GM19023 (cell line): ENCODE measurements around the gene WFIKKN1.

Source experiments
- ATAC-seq: cut with Tn5 transposase; IDR thresholded peaks from one replicate; pipeline ENCODE4 v1.9.1; 2021; ENCODE audit warnings: mild to moderate bottlenecking, moderate library complexity; ENCODE audit not compliant: unreplicated experiment

Gene WFIKKN1

DNA sequence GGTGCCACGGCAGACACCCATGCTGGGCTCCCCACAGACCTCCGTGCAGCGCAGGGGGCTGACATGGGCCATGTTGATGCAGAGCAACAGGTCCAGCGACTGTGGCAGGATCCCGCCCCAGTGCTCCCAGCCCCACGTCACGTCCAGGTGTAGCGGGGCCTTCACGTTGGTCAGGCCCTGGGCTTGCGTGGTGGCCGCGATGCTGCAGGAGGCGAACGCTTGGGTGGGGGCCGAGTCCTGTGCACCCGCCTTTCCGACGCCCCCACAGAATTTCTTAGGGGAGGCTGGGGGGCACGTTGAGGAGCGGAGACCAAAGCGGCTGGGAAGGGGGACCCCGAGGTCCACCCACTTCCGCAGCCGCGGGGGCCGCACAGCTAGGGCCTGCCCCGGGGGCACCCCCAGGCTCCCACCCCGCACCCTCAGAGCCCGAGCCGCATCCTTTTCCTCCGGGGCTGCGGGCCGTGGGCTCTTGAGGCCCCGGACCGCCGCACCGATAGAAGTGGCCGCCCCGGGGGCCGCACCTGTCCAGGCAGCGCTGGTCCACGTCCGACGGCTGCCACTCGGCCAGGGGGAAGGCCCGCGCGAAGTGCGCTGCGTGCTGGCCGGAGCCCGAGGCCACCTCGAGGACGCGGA lies 4.9 kb downstream of the WFIKKN1 start:
- ATAC-seq, result peak; percentile 2

DNA sequence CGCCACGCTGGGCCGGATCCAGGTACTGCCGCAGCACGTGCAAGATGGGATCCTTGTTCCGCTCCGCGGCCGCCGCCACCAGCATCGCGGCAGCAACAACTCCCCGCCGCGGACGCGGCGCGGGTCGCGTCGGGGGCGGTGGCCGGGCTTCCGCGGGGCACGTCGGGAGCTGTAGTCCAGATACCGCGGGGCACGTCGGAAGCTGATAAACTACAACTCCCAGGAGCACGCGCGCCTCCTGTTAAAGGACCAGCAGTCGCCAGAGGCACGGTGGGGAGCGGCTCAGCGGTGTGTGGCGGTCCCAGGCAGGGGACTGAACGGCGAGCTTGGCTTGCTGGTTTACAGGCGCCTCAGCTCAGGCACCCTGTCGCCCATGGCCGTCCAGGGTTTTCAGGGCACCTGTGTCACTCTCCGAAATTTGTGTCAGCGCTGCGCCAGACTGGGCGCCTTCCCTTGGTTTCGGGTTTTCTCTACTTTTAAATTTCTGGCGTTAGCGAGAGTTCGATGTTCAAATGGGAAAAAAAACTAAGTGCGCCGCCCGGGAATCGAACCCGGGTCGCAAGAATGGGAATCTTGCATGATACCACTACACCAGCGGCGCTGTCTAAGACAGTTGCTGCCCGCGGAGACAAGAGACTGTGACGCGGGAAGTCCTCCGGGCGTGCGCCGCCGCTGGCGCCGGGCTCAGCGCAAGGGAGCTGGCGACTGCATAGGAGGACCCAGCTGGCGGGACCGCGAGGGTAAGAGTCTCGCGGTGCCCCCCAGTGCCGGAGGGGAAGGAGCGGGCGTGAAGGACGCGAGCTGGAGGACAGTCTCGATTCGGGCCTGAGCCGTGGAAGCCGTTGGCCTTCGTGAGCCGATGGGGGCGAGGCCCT lies 5.7 kb downstream of the WFIKKN1 start, which contains the start of gene METTL26:
TSS of gene METTL26 (minus strand) at position 100 of the 875 bp plus-strand sequence. CDS start at position 85, 15 bp downstream.
- peak; percentile 63 for ATAC-seq

DNA sequence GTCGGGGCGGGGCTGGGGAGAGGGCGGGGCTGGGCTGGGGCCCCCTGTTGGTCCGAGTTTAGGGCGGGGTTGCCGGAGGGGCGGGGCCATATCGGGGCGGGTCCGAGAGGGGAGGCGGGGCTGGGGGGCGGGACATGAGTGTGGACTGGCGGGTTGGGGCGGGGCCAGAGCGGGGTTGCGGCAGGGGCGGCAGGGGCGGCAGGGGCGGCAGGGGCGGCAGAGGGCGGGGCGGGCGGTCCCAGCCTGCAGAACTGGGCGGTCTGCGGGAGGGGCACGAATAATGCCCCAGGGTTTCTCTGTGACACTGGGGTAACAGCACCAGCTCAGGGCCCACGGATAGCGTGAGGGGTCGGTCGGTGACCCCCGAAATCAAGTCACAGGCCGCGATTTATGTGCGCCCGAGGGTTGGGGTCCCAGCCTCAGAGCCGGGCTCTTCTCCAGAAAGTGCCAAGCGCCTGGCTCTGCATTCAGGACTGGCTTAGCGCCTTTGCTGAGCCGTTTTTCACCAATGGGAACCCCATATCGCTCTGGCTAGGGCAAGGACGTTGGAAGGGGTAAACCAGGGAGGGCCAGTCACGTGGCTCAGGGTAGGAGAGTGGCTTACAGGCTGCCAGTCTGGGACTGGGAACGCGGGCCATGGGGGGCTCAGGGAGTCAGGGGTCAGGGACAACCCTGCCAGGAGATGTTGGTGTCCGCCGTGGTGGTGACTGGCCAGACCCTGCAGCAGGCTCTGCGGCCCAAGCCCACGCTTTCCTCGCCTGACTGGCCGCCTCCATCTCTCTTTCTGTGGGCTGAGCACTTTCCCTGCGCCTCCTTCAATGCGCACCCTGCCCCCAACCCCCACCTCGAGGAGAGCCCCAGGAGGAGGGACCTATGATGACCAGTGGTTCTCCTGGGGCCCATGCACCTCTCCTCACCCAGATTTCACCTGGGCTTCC lies 6.6 kb downstream of the WFIKKN1 start:
- peak; percentile 1 for ATAC-seq

DNA sequence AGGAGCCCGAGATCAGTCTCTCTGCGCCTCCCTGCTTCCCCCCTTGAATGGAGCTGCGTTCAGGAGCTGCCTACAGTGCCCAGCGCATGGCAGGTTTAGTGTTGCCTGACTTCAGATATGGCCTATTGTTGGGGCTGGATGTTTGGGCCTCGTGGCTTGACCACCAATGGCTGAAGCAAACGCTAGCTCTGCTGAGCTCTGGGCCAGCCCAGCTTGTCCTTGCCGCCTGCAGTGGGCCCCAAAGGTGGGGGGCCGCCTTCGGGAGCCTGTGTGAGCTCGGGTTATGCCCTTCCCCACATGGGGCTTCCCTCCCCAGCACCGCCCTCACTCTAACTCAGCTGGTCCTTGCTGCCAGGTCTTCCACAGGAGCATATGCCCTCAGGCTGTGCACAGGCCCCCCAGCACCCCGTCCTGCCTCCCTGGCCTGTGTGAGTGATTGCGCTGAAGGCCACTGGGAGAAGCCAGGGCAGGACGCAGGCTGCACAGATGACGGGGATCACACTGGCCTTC lies 7.3 kb downstream of the WFIKKN1 start:
- no peak for ATAC-seq

DNA sequence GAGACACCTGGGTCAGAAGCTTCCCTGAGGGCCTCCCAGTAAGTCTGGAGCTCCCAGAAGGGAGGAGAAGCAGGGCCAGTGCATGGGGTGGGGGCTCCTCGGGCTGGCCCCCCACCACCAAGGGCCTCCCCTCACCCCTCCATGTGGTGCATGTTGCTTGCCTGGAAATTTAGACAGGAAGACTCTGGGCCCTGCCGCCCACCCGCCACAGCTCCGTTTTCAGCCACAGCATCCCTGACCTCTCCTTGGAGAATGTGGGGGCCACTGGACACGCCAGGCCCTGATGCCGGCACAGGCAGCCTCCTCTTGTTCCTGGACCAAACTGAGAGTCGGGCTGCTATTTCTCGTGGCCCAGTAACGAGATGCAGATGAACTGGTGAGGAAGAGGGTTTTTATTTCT lies 8.1 kb downstream of the WFIKKN1 start:
- no peak for ATAC-seq

DNA sequence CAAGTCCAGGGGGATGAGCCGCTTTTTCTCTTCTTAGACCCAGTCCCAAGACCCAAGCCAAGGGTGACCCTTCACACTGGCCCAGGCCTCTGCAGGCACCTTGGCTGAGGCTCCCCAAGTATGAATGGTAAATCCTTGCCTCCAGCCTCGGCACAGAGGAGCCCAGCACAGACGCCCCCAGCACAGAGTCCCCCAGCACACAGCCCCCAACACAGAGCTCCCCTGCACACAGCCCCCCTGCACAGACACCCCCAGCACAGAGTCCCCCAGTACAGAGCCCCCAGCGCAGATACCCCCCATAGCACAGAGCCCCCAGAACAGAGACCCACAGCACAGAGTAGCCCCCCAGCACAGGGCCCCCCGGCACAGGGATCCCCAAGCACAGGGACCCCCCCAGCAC lies 9.8 kb downstream of the WFIKKN1 start:
- no peak for ATAC-seq

DNA sequence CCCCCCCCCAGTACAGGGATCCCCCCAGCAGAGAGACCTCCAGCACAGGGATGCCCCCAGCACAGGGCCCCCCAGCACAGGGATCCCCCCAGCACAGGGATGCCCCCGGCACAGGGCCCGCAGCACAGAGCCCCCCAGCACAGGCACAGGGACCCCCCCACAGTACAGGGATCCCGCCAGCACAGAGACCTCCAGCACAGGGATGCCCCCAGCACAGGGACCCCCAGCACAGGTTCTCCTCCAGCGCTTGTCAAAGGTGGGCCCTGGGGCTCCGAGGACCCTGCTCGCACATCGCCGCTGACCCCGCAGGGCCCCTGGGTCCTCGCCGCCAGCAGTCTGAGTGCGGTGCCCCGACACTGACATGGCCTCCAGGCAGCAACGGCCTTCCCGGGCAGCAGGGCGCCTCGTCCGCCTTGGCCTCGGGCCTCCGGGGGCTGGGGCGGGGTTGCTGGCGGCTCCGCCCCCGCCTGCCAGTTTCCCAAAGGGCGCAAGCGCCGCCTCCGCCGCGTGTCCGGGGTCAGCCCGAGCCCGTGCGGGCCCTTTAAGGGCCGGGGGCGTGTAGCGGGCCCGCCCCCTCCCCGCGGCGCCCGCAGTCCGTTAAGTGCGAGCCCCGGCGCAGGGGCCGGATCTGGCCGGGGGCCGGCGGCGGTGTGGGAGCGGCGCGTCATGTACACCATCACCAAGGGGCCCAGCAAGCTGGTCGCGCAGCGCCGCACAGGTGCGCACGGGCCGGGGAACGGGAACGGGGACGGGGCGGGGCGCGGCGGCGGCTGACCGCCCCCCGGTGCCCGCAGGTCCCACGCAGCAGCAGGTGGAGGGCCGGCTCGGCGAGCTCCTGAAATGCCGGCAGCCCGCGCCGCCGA lies 10.8 kb downstream of the WFIKKN1 start, which contains the start of gene MCRIP2:
TSS of gene MCRIP2 (plus strand) at position 503 of the 863 bp plus-strand sequence. CDS start at position 667, 164 bp downstream.
- ATAC-seq, result peak; percentile 54

DNA sequence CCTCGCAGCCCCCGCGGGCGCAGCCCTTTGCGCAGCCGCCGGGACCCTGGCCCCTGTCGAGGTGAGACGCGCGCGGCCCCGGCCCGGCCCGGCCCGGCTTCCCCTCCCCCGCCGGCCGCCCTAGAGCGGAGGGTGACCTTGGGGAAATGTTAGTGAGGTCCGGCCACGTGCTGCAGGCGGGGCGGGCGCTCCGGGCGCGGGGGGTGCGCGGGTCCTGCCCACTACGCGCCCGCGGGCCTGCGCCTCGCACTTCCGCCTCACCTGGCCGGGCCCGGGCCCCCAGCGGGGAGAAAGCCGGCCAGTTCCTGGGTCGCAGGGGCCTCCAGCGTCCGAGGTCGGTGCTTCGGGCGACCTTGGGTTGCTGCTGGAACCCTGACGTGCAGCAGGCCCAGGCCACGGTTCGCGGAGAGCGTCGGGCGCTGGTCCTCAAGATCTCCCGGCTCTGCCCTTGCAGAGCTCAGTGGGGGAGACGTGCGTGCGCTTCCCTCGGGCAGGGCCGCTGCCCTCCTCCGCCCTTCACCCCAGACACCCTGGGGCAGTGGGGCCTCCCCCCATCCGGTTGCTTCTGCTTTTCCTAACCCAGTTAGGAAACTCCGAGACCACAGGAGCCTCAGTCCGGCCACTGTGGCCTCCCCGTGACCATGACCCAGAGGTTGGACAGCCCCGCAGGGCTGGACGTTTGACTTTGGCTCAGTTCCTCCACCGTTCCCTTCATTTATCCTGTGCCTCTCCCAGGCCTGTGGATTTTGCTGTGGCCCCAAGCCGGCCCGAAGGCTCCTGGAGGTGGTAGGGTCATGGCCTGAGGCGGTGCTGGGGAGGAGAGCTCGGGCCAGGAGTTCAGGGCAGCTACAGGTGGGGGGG lies 11.6 kb downstream of the WFIKKN1 start:
- peak; percentile 43 for ATAC-seq

DNA sequence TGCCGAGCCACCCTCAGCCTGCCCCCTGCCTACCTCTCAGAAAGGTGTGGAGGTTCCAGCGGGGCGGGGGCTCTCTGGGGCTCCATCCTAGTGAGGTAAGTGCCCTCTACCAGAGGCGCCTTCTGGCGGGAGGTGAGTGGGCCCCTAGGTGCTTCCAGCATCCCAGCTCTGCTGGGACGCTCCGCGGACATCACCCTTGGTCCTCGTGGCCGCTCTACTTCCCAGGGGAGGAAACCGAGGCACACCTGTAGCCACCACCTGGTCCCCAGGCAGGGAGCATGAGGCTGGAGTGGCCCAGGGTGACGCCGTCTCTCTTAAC lies 12.2 kb downstream of the WFIKKN1 start:
- ATAC-seq, result no peak

DNA sequence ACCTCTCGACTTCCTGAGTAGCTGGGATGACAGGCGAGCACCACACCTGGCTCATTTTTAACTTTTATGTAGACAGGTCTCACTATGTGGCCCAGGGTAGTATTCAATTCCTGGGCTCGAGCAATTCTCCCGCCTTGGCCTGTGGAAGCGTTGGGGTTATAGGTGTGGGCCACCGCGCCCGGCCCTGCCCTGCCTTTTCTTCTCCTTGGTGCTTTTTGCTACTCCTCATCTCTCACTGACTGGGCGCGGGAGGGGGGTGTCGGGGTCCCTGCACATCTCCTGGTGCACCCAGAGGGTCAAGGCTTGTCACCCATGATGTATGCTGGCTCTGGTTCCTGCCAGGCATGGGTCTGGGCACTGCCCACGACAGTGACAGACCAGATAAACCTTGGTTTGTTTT lies 13.8 kb downstream of the WFIKKN1 start:
- no peak for ATAC-seq

DNA sequence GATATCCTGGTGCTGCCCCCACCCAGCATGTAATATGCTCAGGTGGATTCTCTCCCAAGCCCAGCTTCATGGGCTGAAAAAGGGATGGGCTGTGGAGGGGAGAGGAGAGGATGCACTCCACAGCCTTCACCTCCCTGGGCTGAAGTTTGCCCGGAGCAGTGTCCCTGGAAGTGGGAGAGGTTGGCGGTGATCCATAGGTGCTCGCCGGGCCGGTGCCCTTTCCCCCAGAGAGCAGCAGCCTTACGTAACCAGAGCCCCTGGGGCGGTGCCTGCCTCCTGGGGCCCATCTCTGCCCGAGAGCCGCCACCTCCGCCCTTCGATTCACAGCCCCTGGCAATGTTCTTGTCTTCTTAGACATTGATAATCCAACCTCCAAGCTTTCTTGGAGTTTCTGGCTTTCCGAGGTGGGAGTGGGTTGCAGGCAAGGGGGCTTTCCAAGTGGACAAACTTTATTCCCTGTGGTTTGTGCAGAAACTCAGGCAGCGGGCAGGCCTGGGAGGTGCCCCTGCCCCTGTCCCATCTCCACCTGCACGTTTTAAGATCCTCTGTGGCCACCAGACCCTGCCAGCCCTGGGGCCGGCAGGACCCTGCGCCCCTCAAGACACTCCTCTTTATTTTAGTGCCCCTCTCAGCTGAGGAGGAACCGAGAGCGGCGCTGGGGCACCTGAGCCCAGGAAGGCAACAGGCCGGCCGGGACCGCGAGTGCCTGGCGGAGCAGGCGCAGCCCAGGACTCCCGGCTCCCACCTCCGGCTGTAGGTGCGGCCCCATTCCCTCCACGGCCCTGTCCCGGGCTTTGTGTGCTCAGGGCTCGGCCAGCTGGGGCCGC lies 15.3 kb downstream of the WFIKKN1 start:
- no peak for ATAC-seq

DNA sequence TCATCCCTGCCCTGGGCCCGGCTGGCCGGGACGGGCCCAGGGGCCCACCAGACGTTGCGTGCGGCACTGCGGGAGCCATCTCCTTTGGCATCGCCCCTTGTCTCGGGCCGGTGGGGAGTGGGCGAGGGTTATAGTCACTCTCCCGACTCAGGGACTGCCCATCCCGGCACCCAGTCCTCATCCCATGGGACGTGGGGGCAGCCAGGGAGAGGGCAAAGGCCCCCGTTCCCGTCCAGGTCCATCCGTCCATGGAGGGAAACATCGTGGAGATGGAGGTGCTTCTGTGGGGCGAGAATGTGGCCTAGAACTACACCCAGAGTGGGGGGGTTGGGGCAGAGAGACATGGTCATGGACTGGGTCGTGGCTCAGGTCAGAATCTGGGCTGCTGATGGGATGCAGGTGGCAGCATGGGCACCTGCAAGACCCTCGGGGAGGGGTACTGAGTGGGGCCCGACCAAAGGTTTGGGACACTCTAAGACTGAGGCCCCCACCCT lies 15.9 kb downstream of the WFIKKN1 start:
- no peak for ATAC-seq

DNA sequence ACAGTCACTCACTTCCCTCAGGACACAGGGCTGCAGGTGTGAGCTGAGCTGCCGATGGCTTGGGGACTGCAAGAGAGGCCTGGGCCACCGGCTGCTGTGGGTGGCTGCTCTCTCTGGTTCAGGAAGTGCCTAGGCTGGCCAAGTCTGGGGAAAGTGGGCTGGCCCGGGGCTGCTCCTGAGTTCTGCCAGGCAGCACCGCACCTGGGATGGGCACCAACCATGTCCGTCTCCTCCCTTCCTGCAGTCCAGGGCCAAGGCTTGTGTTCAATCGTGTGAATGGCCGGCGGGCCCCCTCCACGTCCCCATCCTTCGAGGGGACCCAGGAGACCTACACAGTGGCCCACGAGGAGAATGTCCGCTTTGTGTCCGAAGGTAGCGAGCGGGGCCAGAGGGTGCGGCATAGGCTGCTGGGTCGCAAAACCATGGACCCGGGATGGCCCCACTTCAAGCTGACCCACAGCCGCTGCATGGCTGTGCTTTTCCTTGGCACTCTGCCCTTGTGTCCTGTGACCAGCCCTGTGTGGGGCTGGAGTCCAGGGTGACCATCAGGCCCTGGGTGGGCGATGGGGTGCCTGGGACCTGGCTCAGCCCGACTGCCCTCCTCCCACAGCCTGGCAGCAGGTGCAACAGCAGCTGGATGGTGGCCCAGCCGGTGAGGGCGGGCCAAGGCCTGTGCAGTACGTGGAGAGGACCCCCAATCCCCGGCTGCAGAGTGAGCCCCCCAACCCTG lies 16.6 kb downstream of the WFIKKN1 start:
- no peak for ATAC-seq

DNA sequence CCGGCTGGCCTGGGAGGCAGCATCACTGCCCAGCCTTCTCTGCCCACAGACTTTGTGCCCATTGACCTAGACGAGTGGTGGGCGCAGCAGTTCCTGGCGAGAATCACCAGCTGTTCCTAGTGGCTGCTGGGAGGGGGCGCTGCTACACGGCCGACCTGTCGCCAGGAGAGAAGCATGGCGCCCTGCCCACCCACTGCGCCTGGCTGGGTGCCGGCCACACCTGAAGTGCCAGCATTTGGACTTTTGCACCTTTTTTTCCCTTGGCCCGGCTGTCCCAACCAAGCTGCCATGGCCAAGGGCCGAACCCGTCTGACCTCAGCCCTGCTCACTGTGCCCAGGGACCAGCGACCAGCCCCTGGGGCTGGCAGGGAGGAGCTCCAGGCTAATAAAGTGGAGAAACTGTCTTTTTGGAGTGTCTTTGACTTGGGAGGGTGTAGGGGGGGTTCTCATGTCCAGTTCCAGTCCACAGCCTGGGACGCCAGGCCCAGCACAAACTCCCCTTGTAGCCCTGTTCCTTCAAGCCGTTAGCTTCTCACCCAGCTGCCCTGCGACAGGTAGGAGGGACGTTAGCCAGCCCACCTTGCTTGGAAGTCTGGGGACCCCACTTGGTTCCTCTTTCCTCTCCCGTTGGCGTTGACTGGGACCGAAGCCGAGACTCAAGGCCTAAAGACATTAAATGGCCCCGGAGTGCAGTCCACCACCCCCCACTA lies 17.4 kb downstream of the WFIKKN1 start:
- no peak for ATAC-seq

DNA sequence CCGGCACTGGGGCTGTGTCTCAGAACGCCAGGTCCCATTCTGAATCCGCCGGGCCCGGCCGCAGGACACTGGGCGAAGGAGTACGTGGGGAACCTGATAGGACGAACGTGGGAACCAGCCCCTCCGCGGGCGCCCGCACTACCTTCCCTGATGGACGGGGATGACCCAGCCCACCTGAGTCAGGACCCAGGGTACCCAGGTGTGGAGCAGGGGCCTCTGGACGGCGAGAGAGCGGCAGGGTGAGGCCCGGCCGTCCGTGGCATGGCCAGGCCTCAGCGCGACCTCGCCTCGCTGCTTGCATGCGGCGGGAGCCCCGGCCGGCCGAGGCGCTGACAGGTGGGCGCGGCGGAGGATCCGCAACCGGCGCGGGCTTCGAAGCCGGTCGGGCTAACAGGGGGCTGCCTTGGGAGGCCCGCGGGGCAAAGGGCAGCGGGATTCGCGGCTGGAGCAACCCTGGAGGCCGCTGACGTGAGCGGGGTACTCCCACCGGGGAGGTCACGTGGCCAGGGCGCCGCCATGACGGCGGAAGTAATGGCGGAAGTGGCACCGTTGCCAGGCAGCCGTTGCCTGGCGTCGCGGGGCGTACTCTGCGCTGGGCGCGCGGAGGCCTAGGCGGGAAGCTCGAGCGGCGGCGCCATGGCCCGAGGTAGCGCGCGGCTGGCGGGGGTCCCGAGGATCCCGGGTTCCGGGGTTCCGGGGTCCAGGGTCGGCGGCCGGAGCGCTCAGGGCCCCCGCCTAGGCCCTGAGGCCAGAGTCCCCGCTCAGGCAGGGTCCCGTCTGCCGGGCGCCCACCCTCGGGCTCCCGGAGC lies 18.2 kb downstream of the WFIKKN1 start, which contains the start of gene WDR90:
TSS of gene WDR90 (plus strand) at position 585 of the 809 bp plus-strand sequence. CDS start at position 637, 52 bp downstream.
- peak; percentile 83 for ATAC-seq

DNA sequence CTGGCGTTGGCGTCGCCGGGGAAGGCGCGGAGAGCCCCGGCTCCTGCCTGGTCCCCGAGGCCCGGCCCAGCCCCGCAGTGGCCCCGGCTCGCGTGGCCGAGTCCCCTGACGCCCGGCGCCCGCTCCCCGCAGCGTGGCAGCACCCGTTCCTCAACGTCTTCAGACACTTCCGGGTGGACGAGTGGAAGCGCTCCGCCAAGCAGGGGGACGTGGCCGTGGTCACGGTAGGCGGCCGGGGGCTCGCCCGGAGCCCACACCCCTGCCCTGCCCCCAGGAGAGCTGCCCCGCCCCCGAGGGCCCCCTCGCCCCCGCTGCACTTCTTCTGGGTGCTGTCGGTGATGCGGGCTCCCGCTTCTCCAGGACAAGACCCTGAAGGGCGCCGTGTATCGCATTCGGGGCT lies 18.8 kb downstream of the WFIKKN1 start:
- peak; percentile 13 for ATAC-seq
